ENCODE measurements around the gene RNF220. TPM values are rescaled to one million over a fixed set of nuclear protein-coding genes. Genes with fewer than 3 reads are reported as not detected.

The RNF220 gene
- total RNA-seq, 6 donors from 2014 or later = 77.7 to 114 (median 91.1) TPM

GRCh38 chr1:44620072-44620471, 215.0 kb downstream of the RNF220 start:
- 81 to 83% methylated on average over 3 of the region's 3 CpGs for WGBS, 2 donors
- H3K4me3 ChIP-seq = no peak overlapping the region

GRCh38 chr1:44621841-44622286, 216.8 kb downstream of the RNF220 start:
- Histone ChIP-seq H3K4me1 (peaks cover 4 to 7% (median 5%) of the 10 kb centered on the region in 4 donors), H3K9me3 (no peaks in the 10 kb centered on the region), H3K4me3 (no peak overlapping the region), H3K36me3 (no peaks in the 10 kb centered on the region), H3K27ac (no peak overlapping the region), H3K27me3 (peaks cover 0 to 7% (median 2%) of the 10 kb centered on the region in 4 donors)
- no peak for TF ChIP-seq CTCF (IDR thresholded peaks at IDR 0.05)
- 84 to 93% methylated on average over 15 of the region's 15 CpGs for WGBS, 2 donors
- DNase-seq (no peak), ATAC-seq (ENCODE audit: low FRiP score in 2 of 2) (no peak)

More at GRCh38 chr1:44620072-44620471, 215.0 kb downstream of the RNF220 start:
- Histone ChIP-seq H3K27me3 (peaks cover 0 to 11% (median 2%) of the 10 kb centered on the region in 4 donors), H3K27ac (no peak overlapping the region), H3K36me3 (no peaks in the 10 kb centered on the region), H3K9me3 (no peaks in the 10 kb centered on the region), H3K4me1 (peaks cover 5 to 7% (median 6%) of the 10 kb centered on the region in 4 donors)
- ATAC-seq (ENCODE audit: low FRiP score in 2 of 2) (no peak), DNase-seq (no peak)
- no peak for TF ChIP-seq EP300 (IDR thresholded peaks at IDR 0.05)
- no peak for TF ChIP-seq POLR2A (IDR thresholded peaks at IDR 0.05)
- TF ChIP-seq POLR2AphosphoS5 (IDR thresholded peaks at IDR 0.05) = no peak
- TF ChIP-seq CTCF (IDR thresholded peaks at IDR 0.05) = no peak

DNA sequence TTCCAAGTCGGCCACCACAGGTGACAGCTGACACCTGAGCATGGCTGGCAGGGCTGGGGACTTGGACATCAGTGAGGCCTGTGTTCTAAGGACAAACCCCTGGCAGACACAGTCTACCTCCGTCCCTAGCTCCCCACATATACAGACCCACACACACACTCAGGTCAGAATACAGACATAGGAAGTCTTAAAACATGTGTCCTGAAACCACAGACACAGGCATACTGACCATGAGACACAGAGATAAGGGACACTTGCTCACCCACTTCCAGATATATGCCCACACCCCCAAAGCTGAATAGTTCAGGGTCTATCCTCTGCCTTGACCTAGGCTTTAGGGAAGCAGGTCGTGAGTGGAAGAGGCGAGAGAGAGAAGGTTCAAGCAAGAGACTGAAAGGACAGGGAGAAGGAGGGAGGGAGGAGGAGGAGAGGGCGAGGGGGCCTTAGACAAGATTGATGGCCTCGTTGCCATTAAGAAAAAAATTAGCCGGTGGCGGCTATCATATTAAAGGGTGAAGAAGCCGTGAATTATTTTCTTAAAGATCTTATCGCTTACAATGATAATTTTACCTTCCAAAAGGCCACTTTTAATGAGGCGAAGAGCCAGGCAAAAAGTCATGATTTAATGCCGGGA, 219.3 kb downstream of the RNF220 start:
- H3K27me3 ChIP-seq = no peaks in the 10 kb centered on the region
- H3K4me1 ChIP-seq = no peaks in the 10 kb centered on the region
- WGBS, 2 donors = 86 to 89% methylated on average over 11 to 12 of the region's 12 CpGs
- no peak for ATAC-seq (ENCODE audit: low FRiP score in 2 of 2)
- no peaks in the 10 kb centered on the region for H3K36me3 ChIP-seq
- H3K4me3 ChIP-seq = no peak overlapping the region
- H3K27ac ChIP-seq = no peak overlapping the region
- H3K9me3 ChIP-seq = no peaks in the 10 kb centered on the region
- TF ChIP-seq CTCF (IDR thresholded peaks at IDR 0.05) (no peak), POLR2A (IDR thresholded peaks at IDR 0.05) (no peak), EP300 (IDR thresholded peaks at IDR 0.05) (no peak), POLR2AphosphoS5 (IDR thresholded peaks at IDR 0.05) (no peak)
- DNase-seq = no peak

DNA sequence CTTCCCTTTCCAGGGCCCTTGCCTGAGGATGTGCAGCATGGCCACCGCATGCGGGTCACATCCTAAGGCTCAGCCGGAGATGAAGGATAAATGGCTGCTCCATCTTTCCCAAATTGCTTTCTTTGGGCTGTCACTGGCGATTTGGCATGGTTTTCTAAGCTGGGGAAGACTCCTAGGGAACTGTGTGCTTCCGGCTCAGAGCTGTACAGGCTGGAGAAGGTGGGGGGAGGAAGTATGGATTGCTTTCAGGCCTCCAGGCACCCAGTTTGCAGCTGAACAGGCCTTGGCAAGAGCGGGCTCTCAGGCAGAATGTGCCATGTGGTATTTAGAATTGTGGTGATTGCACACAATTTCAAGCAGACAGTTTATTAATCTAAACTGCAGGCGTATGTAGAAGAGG, 220.3 kb downstream of the RNF220 start:
- H3K4me3 ChIP-seq = no peak overlapping the region
- WGBS, 2 donors = 88 to 93% methylated on average over 5 to 7 of the region's 7 CpGs
- no peak overlapping the region for H3K27ac ChIP-seq
- TF ChIP-seq POLR2AphosphoS5 (IDR thresholded peaks at IDR 0.05) = no peak
- TF ChIP-seq CTCF (IDR thresholded peaks at IDR 0.05) = no peak
- no peak for TF ChIP-seq POLR2A (IDR thresholded peaks at IDR 0.05)
- TF ChIP-seq EP300 (IDR thresholded peaks at IDR 0.05) = no peak
- ATAC-seq (ENCODE audit: low FRiP score in 2 of 2) (no peak), DNase-seq (no peak)
- no peaks in the 10 kb centered on the region for H3K4me1 ChIP-seq
- H3K36me3 ChIP-seq = no peaks in the 10 kb centered on the region
- H3K9me3 ChIP-seq = no peaks in the 10 kb centered on the region
- no peaks in the 10 kb centered on the region for H3K27me3 ChIP-seq
